Stimulated activated CD4-positive, alpha-beta T cell treated with anti-CD3 and anti-CD28 coated beads, TNF-alpha, amount 100 ng/mL, for 48 hours (primary cell): Measurements from ENCODE around the gene CYB5R4.
"Not testable (repeated sequence)": the region's sequence is repeated elsewhere in the genome, so short reads cannot be mapped to it uniquely, and the experiment has no call there.

Source experiments
- DNase-seq, 3 donors: peaks; one replicate each; pipeline ENCODE4 v3.0.0-alpha.2; 2020; ENCODE audit warnings: low read depth in 3 of 3

Gene CYB5R4

GRCh38 chr6:83867043-83867442 lies 7.6 kb downstream of the CYB5R4 start:
- no peak for DNase-seq

DNA sequence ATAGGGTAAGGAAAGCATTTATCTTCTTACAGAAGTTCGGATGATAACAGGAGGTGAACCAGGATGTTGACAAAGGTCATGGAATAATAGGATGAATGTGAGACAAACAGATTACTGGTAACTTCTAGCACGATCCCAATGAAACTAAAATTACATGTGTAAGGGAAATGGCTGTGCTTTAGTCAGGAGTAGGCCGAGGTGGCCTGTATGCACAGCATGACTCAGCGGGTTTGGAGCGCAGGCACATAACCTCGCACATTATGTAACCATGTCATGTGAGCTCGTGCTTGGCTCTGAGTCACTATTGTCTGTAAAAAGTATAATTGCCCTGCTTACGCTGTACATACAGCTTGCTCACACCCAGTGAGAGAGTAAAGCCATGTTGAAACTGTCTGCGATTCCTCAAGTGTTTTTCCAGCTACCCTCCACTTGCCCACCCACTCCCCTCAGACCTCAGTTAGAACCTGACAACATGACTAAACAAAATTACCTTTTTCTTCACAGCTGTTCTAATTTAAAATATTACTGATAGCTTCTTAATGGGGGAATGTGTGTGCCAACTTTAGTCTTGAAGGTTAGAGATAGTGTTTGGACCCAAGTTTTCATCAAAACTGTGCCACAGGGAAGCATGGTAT lies 8.2 kb downstream of the CYB5R4 start:
- DNase-seq: no peak

DNA sequence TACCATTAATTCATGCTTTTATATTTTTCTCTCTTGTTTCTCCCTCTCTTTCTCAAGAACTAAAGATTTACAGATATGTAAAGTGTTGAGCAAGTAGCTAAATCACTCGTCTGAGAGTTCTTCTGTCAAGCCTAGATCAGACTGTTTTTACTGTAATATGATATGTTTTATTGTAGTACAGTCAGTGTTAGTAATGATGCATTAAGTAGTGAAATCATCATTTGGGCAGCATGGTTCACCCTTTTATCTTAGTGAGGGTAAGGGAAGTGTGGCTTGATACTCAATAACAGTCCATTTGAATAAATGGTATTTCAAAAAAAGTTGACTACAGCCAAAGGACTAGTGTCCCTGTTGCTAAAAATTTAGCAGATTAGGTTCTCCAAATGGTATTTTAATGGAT lies 9.2 kb downstream of the CYB5R4 start:
- DNase-seq: no peak

GRCh38 chr6:83870649-83871048 lies 11.2 kb downstream of the CYB5R4 start:
- no peak for DNase-seq

GRCh38 chr6:83872386-83873118 lies 13.1 kb downstream of the CYB5R4 start:
- no peak for DNase-seq

GRCh38 chr6:83873869-83874268 lies 14.4 kb downstream of the CYB5R4 start:
- no peak for DNase-seq

DNA sequence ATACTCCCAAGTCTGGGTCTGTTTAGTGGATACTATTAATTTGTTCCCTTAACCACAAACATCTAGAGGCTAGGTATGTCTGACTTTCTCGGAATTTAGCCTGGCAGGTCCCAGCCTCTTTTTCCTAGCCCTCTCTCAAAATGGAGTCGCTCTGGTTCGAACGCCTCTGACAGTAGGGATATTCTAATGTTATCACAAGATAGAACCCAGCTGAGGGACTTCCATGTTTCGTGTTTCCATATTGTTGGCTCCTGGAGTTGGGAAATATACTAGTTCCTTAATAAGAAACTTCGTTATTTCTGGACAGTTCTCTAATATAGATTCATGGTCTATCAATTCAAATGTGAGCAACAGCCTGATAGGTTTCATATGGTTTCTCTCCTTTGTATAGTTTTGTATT lies 16.4 kb downstream of the CYB5R4 start:
- DNase-seq: no peak

DNA sequence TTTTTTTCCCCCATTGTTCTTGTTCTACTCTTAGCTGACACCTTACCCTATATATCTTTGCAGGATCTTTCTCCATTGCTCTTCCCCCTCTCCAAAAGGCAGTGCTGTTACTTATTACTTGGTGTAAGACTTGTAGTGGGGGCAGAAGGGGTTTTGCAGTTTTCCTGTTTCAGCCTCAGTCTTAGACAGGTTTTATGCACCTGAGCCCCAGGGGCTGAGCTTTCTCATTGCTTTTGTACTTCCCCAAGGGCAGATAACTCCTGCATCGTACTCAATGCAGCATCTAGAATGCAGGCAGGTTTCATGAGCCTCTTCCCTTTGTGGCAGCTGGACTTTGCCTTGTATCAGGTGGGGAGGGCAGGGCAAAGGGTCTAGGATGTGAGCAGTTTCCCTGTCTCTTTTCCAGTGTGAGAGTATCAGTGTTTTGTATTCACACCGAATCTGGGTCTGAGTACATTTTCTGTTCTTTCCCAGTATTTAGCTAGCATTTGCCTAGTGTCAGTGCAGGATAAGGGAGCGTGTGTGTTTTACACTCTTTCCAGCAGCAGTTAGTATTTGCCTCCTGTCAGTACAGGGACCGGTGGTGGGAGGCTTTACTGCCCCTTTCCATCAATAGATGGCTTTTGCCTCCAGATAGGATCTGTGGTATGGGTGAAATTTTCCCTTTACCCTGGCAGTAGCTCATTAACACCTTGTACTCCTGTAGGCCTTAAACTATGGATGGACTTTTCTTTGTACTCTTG lies 19.6 kb downstream of the CYB5R4 start:
- no peak for DNase-seq

- DNase-seq: no peak
Observed at GRCh38 chr6:83879746-83880145, 20.3 kb downstream of the CYB5R4 start.

DNA sequence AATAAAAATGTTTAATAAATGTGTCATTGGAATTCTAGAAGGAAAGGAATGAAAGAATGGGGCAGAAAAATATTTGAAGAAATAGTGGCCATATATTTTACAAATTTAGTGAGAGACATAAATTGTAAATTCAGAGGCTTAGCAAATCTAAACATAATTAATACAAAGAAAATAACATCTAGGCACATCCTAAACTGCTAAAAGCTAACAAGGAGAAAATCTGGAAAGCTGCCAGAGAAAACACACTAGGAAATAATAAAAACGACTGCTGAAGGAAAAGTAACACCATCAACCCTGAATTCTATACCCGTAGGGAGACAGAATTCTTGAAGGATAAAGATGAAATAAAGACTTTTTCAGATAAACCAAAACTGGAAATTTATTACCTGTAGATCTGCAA lies 23.8 kb downstream of the CYB5R4 start:
- no peak for DNase-seq

- DNase-seq: no peak
Observed at GRCh38 chr6:83884523-83884922, 25.0 kb downstream of the CYB5R4 start.

DNA sequence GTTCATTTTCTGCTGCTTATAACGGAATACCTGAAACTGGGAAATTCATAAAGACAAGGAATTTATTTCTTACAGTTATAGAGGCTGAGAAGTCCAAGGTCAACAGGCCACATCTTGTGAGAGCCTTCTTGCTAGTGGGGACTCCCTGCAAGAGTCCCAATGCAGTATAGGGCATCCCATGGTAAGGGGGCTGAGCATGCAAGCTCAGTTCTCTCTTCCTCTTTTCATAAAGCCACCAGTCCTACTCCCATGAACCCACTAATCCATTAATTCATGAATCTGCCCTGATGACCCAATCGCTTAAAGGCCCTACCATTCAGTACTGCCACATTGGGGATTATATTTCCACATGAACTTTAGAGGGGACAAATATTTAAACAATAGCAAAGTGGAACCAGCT lies 26.5 kb downstream of the CYB5R4 start:
- DNase-seq: no peak

DNA sequence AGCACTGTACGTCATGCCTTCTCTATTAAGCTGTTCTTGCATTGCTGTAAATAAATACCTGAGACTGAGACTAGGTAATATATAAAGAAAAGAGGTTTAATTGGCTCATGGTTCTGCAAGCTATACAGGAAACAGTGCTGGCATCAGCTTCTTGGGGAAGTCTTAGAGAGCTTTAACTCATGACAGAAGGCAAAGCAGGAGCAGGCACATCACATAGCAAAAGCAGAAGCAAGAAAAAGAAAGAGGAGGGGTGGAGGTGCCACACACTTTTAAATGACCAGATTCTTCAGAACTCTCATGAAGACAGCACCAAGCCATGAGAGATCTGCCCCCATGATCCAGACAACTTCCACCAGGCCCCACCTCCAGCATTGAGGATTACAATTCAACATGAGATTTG lies 30.1 kb downstream of the CYB5R4 start:
- DNase-seq: no peak

DNA sequence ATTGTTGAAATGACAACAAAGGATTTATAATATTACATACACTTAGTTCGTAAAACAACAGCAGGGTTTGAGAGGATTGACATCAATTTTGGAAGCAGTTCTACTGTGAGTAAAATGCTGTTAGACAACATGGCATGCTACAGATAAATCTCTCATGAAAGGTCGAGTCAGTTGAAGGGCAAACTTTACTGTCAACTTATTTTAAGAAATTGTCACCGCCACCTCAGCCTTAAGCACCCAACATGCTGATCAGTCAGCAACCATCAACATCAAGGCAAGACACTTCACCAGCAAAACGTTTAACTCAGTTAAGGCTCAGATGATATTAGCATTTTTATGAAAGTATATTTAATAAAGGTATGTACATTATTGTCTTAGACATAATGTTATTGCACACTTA lies 31.0 kb downstream of the CYB5R4 start:
- DNase-seq: no peak

- DNase-seq: no peak
Observed at GRCh38 chr6:83891586-83891985, 32.1 kb downstream of the CYB5R4 start.

DNA sequence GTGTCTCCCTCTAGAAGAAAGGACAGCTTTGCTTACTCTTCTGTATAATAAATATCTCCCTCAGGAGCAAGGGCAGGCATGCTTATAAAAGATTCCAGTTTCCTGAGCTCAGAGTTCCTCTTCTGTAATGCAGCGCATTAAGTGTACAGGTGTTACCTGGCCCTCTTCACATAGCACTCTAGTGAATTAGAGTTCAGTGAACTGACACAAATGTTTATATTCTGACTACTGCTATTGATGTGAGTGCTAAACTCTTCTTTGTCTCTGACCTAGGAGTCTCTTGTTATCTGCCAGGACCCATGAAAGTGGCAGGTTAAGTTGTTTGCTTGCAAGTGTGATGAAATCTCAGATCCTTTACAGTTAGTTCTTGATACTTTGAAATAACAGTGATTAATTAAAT lies 33.5 kb downstream of the CYB5R4 start:
- DNase-seq: no peak

GRCh38 chr6:83897094-83897493 lies 37.6 kb downstream of the CYB5R4 start:
- DNase-seq: not testable (repeated sequence)

GRCh38 chr6:83901624-83902023 lies 42.1 kb downstream of the CYB5R4 start:
- DNase-seq: no peak

DNA sequence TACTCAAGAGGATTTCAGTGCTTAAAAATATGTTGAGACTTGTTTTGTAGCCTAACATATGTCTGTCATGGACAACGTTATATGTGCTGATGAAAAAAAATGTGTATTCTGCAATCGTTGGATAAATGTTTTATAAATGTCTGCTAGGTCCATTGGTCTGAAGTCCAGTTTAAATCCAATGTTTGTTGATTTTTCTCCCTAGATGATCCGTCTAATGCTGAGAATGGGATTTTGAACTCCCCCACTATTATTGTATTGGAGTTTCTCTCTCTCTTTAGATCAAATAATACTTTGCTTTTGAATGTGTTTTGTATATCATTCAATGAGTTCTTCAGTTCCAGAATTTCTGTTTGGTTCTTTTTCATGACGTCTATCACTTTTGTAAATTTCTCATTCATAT lies 44.9 kb downstream of the CYB5R4 start:
- no peak for DNase-seq

DNA sequence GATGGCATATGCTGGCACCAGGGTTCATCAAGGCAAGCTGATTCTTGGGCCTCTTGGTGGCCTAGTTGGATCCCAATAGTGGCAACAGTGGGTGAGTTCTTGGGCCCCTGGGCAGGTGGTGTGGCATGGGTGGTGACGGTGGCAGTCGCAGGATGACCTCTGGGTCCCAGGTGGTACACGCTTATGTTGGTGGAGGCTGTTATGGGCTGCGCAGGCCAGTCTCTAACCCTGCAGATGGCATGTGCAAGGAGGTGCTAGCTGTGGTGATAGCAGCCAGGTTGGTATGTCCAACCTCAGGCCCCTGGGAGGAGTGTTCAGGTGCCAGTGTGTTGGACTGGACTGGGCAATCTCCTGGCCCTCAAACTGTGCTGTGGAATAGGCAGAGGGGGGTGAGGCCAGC lies 46.2 kb downstream of the CYB5R4 start:
- DNase-seq: no peak

GRCh38 chr6:83907623-83908390 lies 48.3 kb downstream of the CYB5R4 start:
- DNase-seq: not testable (repeated sequence)

GRCh38 chr6:83908813-83909212 lies 49.3 kb downstream of the CYB5R4 start:
- DNase-seq: no peak
